NCI-H524 treated with DMSO at 0.1 percent for 48 hours (cell line): ENCODE data around the gene CUL9.

Experiments used
- DNase-seq: peaks from one replicate; lab custom pipeline; 2025; lab: John Stamatoyannopoulos, UW

The CUL9 gene

DNA sequence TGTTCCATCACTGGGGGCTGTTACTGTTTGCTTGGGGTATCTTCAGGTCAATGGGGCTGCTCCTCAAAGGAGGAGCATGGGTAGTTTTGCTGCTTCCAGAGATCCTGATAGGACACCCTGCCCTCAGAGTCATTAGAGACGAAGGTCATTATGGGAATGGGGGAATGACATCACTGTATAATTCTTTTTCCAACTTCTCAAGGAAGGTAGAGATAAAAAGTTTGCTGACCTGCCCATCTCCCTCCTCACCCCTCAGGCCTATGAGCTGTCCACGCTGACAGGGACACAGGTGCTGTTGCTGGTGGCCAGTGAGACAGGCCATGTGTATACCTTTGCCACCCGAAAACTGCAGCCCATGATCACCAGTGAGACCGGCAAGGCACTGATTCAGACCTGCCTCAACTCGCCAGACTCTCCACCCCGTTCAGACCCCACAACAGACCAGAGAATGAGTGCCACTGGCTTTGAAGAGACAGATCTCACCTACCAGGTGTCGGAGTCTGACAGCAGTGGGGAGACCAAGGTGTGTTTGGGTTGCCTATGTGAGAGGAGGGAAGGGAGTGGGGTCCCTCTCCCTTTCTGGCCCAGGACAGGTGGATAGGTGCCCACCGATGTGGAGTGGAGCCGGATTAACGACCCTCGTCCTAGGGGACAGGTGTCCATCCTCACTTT lies 8.3 kb upstream of the CUL9 start:
- DNase-seq: no peak

DNA sequence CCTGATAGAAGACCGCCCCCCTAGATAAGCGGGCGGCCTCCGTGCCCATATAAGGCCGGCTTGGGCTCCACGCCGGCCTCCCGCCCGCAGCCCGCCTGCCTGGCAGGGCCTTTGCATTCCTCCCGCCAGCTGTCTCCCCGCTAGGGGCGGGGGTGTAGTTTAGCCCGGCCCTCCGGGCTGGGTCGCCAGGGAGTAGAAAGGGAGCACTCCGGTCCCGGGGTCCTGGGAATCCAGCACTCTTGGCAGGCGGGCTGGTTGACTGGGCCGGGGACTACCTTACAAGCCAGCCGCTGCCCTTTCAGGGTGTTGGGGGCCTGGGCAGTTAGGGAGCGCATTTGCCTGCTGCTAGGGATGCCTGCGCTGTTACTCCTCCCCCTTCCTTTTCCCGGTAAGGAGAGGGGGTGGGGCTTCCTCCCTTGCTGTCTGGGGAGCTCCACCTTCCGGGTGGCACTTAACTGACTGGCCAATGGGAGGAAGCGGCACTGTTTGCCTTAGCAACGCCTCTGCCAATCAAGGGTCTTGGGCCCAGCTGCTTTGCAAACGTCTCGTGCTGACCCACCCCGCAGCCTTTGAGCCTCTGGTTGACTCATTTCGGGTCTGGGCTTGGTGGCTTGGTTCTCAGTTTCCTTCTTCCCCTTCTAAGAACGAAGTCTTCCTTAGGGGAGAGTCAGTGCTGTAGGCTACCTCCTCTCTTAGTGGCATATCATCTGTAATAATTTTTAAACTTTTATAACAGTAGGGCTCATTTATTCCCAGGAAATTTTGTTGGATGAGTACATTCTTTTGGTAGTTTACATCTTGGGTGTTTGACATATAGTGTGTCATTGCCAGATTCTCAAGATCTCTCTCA lies 7.5 kb upstream of the CUL9 start:
- peak; percentile 87 for DNase-seq

DNA sequence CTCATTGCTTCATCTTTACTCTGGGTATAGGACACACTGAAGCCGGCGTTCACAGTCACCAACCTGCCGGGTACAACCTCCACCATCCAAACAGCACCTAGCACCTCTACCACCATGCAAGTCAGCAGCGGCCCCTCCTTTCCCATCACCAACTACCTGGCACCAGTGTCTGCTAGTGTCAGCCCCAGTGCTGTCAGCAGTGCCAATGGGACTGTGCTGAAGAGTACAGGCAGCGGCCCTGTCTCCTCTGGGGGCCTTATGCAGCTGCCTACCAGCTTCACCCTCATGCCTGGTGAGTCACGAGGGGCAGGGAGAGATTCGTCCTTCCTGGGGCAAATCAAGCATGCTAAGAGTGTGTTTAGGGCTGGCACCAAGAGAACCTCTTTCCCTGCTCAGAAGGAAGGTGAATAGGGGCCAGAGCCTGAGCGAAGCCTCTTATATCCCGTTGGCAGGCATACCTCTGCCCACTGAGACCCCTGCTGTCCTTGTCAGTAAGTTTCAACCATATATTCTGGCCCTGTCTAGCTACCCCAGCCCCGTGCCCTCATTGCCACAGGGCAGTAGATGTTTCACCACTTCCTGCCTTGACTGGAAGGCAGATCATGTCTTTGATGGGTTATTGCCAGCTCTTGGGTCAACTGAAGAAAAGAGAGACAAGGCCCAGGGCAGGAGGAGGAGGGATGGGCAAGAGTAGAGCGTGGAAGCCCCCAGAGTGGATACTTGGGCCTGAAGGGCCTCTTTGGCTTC lies 6.1 kb upstream of the CUL9 start:
- no peak for DNase-seq

DNA sequence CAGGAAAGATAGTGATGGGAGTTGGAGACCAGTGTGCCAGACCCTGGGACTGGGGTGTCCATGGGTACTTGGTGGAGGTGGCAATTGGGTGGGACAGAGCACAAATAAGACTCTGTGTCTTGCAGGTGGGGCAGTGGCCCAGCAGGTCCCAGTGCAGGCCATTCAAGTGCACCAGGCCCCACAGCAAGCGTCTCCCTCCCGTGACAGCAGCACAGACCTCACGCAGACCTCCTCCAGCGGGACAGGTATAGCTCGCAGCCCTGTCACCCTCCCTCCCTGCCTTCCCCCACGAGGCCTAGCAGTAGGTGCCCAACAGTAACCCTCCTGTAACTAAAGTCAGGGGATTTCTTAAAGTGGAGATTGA lies 5.6 kb upstream of the CUL9 start:
- DNase-seq: no peak

DNA sequence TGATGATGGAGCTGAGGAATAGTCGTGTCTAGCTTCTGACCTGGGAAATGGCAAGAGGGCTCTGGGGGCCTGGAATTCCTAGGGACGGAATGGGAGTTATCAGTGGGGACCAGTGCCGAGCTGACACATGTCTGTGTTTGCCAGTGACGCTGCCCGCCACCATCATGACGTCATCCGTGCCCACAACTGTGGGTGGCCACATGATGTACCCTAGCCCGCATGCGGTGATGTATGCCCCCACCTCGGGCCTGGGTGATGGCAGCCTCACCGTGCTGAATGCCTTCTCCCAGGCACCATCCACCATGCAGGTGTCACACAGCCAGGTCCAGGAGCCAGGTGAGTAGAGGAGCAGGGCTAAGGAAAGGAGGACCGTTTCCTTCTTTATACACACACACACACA lies 3.8 kb upstream of the CUL9 start:
- DNase-seq: no peak

DNA sequence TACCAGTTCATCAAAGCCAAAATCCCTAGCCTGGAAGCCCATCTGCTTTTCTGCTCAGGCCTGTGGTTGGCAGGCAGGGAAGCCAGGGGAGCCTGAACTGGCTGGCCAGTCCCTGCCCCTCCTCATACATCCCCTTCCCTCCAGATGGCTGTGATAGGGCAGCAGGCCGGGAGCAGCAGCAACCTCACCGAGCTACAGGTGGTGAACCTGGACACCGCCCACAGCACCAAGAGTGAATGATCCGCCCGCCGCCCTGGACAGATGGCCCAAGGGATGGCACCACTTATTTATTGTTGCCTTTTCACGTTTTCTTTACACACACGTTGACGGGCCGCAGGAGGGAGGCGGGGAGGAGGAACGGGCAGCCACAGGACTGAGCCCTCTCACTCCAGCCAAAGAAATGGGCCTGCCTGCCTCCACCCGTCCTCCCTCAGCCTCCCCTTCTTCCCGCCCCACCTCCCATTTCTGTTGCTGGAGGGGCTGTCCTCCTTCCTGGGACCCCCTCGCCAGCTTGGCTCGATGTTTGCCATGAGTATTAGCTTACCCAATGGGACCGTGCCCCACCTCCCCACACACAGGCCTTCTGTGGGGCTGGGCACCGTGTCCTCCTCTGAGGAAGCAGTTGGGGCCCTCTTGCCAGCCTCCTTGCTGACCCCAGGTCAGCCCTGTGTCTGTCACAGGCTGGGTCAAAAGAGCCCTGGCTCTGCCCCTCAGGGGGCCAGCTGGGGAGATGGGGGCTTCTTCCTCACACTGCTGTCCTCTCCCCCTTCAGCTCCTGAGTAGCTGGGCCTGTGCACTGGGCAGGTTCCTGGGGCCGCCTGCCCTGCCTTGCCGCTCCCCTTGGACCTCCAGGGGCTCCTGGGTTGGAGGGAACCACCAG lies 2.8 kb upstream of the CUL9 start:
- DNase-seq: no peak

DNA sequence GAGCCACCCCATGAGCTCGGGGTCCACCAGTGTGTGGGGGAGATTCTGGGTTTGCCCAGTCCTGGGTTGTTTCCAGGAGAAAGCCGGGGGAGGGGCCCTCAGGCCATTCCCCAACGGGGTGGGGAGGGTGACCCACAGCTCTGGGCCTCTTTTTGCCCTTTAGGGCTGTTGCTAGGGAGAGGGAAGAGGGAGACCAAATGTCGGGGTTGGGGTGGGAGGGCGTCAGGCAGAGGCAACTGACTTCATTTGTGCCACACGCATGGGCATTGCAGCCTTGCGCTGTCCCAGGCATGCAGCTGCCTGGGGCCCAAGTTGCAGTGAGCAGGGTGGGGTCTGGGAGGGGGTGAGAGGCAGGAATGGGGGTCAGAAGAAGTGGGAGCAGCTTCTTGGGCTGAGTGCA lies 1.9 kb upstream of the CUL9 start:
- no peak for DNase-seq

DNA sequence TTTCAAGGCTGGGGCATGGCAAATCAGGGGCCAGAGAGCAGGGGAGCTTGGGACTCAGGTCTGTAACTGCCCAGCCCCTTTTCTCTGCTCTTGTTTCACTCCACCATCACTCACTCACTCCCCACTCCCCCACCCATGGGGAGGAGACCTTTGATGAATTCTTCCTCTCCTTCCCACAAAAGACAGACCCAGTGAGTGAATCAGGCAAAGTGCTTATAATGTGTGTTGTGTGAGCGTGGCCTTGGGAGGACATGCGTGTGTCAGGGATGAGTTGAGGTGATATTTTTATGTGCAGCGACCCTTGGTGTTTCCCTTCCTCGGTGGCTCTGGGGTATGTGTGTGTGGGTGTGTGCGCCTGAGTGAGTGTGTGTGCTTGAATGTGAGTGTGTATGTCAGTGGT lies 1.0 kb upstream of the CUL9 start:
- no peak for DNase-seq

DNA sequence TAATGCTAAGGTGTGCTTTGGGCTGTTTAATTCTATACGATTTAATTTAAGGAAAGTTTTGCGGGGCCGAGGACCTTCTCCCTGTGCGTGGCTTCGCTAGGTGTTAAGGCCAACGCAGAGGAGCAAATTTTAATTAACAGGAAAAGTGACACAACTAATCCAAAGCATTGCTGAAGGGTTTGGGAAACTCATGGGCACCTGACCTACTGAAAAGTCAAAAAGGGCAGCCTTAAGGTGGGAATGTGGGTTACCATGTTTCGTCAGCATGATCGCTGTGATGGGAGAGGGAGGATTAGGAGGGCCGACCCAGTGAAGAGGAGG lies 415 bp upstream of the CUL9 start:
- DNase-seq: no peak

DNA sequence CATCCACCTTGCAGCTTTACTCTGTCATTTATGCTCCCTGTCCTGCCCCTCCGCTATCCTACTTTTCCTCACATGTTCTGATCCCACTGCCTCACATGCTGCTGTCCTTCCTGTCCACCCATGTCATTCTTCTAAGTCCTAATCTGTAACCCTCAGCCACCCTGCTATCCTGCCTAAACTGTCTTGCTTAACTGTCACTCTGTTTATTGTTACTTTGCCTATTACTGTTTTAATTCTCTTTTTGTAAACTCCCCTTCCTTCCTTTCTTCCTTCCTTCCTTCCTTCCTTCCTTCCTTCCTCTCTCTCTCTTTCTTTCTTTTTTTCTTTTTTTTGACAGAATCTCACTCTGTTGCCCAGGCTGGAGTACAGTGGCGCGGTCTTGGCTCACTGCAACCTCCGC lies 1.4 kb downstream of the CUL9 start:
- no peak for DNase-seq

DNA sequence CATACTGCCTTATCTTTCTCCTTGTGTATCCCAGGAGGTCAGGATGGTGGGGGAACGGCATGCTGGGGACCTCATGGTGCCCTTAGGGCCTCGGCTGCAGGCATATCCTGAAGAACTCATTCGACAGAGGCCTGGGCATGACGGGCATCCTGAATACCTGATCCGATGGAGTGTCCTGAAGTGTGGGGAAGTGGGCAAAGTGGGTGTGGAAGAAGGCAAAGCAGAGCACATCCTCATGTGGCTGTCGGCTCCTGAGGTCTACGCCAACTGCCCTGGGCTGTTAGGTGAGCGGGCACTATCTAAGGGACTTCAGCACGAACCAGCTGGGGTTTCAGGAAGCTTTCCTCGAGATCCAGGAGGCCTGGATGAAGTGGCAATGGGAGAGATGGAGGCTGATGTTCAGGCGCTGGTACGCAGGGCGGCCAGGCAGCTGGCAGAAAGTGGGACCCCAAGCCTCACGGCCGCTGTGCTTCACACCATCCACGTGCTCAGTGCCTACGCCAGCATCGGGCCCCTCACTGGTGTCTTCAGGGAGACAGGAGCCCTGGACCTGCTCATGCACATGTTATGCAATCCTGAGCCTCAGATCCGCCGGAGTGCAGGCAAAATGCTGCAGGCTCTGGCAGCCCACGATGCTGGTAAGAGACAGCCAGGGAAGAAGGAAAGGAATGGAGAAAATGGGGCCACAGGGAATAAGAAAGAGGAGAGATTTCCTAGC lies 2.4 kb downstream of the CUL9 start:
- no peak for DNase-seq

DNA sequence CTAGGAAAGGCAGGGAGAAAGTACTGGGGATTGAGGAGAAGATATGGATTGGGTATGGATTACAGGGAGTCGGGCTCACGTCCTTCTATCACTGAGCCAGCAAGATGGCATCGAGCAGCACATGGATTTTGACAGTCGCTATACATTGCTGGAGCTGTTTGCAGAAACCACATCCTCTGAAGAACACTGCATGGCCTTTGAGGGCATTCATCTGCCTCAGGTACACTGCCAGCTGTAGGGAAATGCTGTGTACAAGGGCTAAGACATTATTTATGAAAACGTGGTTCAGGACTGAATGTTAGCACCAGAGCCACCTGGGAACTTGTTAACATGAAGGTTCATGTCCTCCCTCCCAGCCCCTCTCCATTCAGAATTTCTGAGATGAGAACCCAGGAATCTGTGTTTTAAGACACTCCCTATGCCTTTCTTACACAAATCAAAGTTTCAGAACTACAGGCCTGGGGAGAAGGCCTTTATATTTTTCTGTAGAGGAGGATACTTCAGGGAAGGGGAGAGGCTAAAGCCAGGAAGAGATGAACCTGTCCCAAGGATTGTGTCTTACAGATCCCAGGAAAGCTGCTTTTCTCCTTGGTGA lies 3.5 kb downstream of the CUL9 start:
- no peak for DNase-seq

DNA sequence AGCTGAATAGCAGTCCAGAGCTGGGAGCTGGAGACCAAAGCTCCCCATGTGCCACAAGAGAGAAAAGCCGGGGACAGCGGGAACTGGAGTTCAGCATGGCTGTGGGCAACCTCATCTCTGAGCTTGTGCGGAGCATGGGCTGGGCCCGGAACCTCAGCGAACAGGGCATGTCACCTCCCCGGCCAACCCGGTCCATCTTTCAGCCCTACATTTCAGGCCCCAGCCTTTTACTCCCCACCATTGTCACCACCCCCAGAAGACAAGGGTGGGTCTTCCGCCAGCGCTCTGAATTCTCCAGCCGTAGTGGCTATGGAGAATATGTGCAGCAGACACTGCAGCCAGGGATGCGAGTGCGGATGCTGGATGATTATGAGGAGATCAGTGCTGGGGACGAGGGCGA lies 4.0 kb downstream of the CUL9 start:
- DNase-seq: no peak

DNA sequence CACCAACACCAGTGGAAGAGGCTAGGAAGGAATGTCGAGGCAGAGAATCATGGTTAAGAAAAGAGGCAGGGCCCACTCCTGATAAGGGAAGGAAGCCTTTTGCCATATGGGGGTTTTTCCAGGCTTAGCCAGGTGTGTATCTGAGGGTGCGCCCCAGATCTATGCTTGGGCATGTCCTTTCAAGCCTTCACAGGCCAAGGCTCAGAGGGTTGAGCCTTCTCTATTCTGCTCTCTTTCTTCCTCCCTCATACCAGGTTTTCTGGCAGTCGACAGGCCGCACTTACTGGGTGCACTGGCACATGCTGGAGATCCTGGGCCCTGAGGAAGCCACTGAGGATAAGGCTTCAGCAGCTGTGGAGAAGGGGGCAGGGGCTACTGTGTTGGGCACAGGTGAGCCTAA lies 4.7 kb downstream of the CUL9 start:
- no peak for DNase-seq

DNA sequence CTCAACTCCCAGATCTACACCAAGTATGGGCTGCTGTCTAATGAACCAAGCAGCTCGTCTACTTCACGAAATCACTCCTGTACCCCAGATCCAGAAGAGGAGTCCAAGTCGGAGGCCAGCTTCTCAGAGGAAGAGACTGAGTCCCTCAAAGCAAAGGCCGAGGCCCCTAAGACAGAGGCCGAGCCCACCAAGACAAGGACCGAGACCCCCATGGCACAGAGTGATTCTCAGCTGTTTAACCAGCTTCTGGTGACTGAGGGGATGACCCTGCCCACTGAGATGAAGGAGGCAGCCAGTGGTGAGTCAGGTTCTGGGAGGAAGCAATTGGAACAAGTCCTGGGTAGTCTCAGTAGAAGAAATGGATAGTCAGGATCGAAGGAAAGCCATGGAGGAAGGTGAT lies 5.8 kb downstream of the CUL9 start:
- no peak for DNase-seq

DNA sequence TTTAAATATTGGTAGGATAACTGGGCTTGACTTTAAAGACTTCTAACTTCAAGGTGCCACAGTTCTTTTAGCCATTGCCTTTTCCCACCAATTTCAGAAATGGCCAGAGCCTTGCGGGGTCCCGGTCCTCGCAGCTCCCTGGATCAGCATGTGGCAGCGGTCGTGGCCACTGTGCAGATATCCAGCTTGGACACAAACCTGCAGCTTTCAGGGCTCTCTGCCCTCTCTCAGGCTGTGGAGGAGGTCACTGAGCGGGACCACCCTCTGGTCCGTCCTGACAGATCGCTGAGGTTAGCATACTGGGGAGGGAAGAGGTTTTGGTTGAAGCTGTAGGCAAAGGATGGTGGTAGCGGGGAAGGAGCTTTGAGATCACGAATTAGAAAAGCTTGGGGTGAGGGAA lies 6.4 kb downstream of the CUL9 start:
- DNase-seq: no peak

DNA sequence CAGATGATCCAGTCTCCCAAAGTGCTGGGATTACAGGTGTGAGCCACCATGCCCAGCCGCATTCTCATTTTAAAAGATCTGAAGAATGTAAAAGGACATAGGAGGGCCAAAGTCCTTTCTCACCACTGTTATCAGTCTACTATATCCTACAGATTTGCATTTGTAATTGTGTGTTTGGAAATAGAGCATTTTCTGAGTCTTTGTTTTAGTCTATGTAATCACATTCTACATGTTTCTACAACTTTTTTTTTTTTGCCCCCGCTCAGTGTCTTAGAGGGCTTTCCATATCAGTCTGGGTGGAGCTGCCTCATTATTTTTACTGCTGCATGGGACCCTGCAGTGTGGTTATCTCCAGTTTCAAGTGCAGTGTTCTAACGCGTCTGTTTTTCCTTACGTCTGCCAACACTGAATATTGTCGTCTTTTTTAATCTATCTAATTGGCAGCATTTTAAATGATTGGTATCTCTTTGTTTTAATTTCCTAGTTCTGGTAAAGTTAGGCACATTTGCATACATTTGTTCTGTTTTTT lies 7.8 kb downstream of the CUL9 start:
- DNase-seq: no peak

DNA sequence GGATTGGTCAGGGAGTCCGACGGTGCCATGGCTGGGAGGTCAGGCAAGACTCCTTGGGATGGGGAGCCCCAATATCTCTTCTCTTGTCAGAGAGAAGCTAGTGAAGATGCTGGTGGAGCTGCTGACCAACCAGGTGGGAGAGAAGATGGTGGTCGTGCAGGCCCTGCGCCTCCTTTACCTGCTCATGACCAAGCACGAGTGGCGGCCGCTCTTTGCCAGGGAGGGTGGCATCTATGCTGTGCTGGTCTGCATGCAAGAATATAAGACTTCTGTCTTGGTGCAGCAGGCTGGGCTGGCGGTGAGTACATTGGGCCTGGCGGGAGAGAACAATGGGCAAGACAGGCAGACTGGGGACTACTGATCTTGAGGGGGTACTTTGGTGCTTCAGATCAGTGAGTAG lies 10.9 kb downstream of the CUL9 start:
- no peak for DNase-seq

DNA sequence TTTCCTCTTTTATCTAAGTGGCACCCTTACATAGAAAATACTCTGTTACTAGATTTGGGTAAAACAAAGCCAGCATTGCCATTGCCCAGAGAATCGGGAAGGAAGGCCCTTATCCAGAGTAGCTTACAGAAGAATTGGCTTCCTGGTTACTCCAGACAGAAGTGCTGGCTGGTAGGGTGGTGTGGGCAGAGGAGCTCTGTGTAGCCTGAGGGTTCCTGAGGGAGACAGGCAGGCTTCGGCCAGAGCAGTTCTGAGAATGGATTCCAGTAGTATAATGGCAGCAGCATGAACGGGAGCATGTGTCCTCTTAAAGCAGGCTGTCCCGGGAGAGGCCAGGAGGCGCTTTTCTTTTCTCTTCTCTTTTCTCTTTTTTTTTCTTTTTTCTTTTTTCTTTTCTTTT lies 11.9 kb downstream of the CUL9 start:
- no peak for DNase-seq

DNA sequence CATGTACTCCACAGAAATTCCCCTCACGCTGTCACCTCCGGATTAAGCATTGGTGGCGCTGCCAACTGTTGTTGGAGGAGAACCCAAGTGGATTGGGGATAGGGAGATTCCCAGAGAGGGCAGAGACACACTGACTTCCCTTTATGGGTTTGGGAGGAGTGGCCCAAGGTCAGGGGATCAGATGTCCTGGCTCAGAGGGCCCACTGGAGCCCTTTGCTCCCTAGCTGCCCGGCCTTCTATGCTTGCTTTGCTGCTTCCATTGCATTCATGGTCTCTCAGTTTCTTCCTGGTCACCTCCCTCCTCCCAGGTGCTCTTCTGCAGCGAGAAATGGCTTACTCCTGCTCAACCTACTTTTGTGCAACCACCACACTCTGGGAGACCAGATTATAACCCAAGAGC lies 14.3 kb downstream of the CUL9 start:
- DNase-seq: no peak

DNA sequence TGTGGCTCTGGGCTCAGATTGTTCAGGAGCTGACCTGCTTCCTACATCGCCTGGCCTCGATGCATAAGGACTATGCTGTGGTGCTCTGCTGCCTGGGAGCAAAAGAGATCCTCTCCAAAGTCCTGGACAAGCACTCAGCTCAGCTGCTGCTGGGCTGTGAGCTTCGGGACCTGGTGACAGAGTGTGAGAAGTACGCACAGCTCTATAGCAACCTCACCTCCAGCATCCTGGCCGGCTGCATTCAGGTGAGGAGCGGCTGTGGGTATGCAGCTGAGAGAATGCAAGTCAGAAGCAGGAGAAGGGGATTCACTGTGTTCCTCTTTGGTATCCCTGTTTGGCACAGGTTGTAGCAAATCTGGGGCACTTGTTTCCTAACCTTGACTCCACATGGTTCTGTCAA lies 17.9 kb downstream of the CUL9 start:
- no peak for DNase-seq
